ENCODE measurements around the gene IGSF21. TPM values are rescaled to one million over a fixed set of nuclear protein-coding genes. Genes with fewer than 3 reads are reported as not detected.

Gene IGSF21
- total and polyA plus RNA-seq, 5 experiments from 2014 or later, result not detected

DNA sequence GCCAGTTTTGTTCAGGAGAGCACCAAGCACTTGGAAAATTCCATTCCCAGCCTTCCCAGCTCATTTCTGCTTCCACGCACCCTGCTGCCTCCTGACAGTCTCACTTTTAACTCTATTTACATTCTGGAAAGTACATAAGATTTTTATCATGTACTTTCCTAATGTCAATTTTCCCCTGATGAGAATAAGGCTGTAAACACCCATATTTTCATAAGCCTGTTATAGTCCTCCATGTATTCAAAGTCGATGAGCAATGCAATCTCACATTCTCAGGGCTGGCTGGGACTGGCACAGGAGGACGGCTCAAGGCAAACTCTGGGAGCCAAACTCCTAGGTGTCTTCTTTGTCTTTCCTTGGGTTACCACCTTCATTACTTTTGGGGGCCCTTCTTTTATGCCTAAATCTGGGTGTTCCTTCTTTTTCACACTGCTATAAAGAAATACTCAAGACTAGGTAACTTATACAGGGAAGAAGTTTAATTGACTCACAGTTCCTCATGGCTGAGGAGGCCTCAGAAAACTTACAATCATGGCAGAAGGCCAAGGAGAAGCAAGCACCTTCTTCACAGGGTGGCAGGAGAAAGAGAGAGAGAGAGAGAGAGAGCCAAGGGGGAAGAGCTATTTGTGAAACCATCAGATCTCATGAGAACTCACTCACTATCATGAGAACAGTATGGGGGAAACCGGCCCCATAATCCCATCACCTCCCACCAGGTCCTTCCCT lies 94.6 kb downstream of the IGSF21 start:
- H3K4me1 Mint-ChIP-seq, result no peaks in the 10 kb centered on the region
- ATAC-seq, result no peak
- no peak overlapping the region for H3K27ac Mint-ChIP-seq
- POLR2A ChIA-PET, result no interaction called here
- DNase-seq, result no peak
- H3K4me3 Mint-ChIP-seq, result no peak overlapping the region
- peaks cover 0 to under 1% (median 0%) of the 10 kb centered on the region in 3 donors for H3K36me3 Mint-ChIP-seq
- peaks cover 19 to 58% (median 39%) of the 10 kb centered on the region in 5 donors for H3K27me3 Mint-ChIP-seq
- peaks cover 3 to 13% (median 5%) of the 10 kb centered on the region in 9 donors for H3K9me3 Mint-ChIP-seq

DNA sequence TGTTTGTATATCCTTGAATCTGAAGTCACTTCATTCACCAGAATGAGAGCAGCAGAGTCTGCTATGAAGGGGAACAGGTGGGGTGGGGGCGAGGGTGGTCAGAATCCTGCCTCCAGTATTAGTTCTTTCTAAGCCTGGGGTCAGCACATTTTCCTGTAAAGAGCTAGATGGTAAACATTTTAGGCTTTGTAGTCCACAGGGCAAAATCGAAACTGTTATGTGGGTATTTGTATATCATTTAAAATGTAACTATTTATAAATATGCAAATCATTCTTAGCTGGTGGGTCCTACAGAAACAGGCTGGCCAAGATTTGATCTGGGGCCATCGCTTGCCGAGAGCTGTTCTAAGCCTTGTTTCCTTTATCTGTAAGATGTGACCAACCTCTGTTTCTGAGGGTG lies 96.0 kb downstream of the IGSF21 start:
- Mint-ChIP-seq H3K36me3 (peaks cover 0 to 6% (median 0%) of the 10 kb centered on the region in 3 donors), H3K27me3 (peaks cover 17 to 55% (median 35%) of the 10 kb centered on the region in 5 donors), H3K4me3 (no peak overlapping the region), H3K4me1 (no peaks in the 10 kb centered on the region), H3K9me3 (peaks cover 3 to 16% (median 8%) of the 10 kb centered on the region in 9 donors), H3K27ac (peak overlapping the region in 1 of 10 donors; percentile 39)
- no peak for DNase-seq
- POLR2A ChIA-PET, result no interaction called here
- no peak for ATAC-seq

DNA sequence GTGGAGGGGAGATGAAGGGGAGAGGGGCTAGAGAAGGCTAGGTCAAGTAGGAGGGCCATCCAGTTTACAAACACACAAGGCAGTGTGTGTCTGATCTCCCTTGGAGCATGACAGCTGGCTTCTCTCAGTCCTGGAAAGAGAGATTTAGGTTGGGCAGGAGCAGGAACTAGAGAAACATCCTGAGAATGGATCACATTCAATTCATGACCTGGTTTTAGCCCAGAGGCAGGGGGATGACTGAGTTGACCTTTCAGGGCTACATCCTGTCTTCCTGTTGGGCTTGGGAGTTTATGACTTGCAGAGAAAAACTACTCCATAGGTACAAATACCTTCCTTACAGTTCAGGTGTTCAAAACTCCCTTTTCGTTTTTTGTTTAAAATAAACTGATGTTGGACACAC lies 97.0 kb downstream of the IGSF21 start:
- POLR2A ChIA-PET, result no interaction called here
- Mint-ChIP-seq H3K9me3 (peaks cover 3 to 16% (median 8%) of the 10 kb centered on the region in 9 donors), H3K27me3 (peaks cover 18 to 53% (median 35%) of the 10 kb centered on the region in 5 donors), H3K4me3 (no peak overlapping the region), H3K36me3 (peaks cover 0 to 6% (median 0%) of the 10 kb centered on the region in 3 donors), H3K4me1 (no peaks in the 10 kb centered on the region), H3K27ac (no peak overlapping the region)
- peak in 1 of 10 donors; percentile 13 for DNase-seq
- ATAC-seq, result no peak

DNA sequence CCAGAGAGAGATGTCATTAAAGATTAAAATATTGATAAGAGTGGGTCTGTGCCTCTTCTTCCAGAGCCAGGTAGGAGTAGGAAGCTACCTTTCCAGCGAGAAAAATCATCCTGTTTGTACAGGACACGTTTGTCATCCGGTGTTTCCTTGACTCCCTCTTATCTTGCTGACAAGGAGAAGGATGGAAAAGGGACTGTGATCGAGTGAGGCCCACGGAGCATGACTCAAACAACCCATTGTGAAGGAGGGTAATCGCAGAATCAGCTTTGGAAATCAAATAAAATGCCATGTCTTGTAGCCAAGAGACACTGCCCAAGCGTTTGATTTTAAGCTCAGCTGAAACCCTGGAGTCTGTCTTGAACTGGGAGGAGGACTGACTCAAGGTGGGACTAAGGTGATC lies 97.7 kb downstream of the IGSF21 start:
- H3K4me1 Mint-ChIP-seq, result no peaks in the 10 kb centered on the region
- peaks cover 0 to 6% (median 0%) of the 10 kb centered on the region in 3 donors for H3K36me3 Mint-ChIP-seq
- no peak overlapping the region for H3K27ac Mint-ChIP-seq
- peaks cover 3 to 16% (median 8%) of the 10 kb centered on the region in 9 donors for H3K9me3 Mint-ChIP-seq
- POLR2A ChIA-PET, result no interaction called here
- DNase-seq (peak in 1 of 10 donors; percentile 10), ATAC-seq (no peak)
- H3K27me3 Mint-ChIP-seq, result peaks cover 15 to 55% (median 30%) of the 10 kb centered on the region in 5 donors
- no peak overlapping the region for H3K4me3 Mint-ChIP-seq

DNA sequence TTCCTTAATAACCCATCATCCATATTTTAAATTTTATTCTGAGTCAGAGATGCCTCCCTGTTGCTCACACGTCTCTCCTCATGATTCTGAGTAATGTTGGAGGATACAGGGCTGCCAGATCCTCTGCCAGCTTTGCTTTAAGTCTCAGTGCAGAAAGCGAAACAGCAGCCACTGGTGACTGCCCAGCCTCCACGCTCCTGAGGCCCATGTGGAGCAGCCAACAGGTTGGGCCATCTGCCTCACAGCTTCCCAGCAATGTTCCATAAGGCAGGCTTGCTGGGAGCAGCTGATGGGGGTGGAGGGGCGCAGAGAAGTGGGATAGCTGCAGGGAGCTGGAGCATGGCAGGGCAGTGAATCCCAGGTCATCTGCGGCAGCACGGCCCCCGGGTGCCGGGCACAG lies 104.2 kb downstream of the IGSF21 start:
- Mint-ChIP-seq H3K27me3 (peaks cover 7 to 54% (median 28%) of the 10 kb centered on the region in 5 donors), H3K36me3 (peaks cover 0 to 6% (median 0%) of the 10 kb centered on the region in 3 donors)
- ATAC-seq, result no peak

DNA sequence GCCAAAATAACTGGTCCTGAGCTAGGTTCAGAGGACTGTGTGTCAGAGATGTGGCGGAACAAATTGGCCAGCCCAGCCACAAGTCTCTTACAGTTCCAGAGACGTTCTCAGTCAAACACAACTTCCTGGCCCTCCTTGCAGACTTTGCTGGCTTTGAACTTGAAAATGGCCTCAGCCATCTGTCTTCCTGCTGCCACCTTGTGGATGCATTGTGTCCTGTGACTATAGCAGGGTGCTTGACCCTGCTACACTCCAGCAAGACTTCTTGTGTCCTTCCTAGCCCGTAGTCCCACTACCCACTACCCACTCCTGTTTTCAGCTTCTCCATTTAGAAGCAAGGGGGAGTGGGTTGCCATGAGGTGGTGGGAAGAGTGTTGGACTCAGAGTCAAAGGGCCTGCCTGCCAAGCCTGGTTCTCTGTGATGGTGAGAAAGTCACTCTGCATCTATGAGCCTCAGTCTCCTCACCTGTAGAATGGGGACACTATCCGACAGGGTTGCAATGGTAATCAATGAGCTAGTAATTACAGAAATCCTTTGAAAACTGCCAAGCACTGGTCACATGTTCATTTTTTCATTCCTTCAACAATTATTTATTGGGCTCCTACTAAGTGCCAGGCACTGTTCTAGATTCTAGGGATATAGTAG lies 109.9 kb downstream of the IGSF21 start:
- H3K4me3 Mint-ChIP-seq, result no peak overlapping the region
- H3K27ac Mint-ChIP-seq, result no peak overlapping the region
- peaks cover 10 to 27% (median 16%) of the 10 kb centered on the region in 9 donors for H3K9me3 Mint-ChIP-seq
- no peak for ATAC-seq
- peaks cover 7 to 45% (median 32%) of the 10 kb centered on the region in 5 donors for H3K27me3 Mint-ChIP-seq
- peaks cover 0 to 2% (median 0%) of the 10 kb centered on the region in 4 donors for H3K4me1 Mint-ChIP-seq
- POLR2A ChIA-PET, result no interaction called here
- no peak for DNase-seq
- peaks cover 0 to 17% (median 0%) of the 10 kb centered on the region in 3 donors for H3K36me3 Mint-ChIP-seq

More for the DNA sequence above, 104.2 kb downstream of the IGSF21 start:
- no peak for DNase-seq
- POLR2A ChIA-PET, result no interaction called here
- Mint-ChIP-seq H3K4me3 (no peak overlapping the region), H3K4me1 (no peaks in the 10 kb centered on the region), H3K9me3 (peaks cover 0 to 11% (median 6%) of the 10 kb centered on the region in 9 donors), H3K27ac (no peak overlapping the region)

- DNase-seq (no peak), ATAC-seq (no peak)
- POLR2A ChIA-PET, result no interaction called here
- Mint-ChIP-seq H3K4me3 (no peak overlapping the region), H3K9me3 (peaks cover 0 to 34% (median 19%) of the 10 kb centered on the region in 9 donors), H3K27ac (no peak overlapping the region), H3K4me1 (no peaks in the 10 kb centered on the region), H3K27me3 (peaks cover 1 to 47% (median 39%) of the 10 kb centered on the region in 5 donors), H3K36me3 (peaks cover 0 to 14% (median 0%) of the 10 kb centered on the region in 3 donors)
These were observed 122.0 kb downstream of the IGSF21 start for GRCh38 chr1:18229625-18230024.

DNA sequence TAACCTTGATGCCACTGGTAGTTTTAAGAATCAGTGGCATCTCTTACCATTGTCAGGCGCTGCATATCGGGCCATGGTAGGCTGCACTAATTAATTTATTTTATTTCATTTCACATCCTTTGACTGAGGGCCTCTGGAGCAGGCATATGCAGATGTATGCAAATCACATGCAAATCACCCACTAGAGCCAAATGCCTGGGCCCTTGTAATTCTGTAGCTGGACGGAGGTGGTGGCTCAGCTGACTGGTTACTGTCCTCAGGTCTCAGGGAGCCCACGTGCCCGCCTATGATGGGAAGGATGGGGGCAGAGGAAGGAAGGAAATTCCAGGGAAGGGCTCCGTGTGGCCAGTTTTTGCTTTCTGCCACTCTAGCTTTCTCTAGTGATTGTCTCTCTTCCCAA lies 122.7 kb downstream of the IGSF21 start:
- peaks cover 0 to 14% (median 0%) of the 10 kb centered on the region in 3 donors for H3K36me3 Mint-ChIP-seq
- ATAC-seq (no peak), DNase-seq (no peak)
- no peak overlapping the region for H3K27ac Mint-ChIP-seq
- peaks cover 2 to 54% (median 36%) of the 10 kb centered on the region in 5 donors for H3K27me3 Mint-ChIP-seq
- peaks cover 0 to 35% (median 25%) of the 10 kb centered on the region in 9 donors for H3K9me3 Mint-ChIP-seq
- H3K4me1 Mint-ChIP-seq, result no peaks in the 10 kb centered on the region
- POLR2A ChIA-PET, result no interaction called here
- H3K4me3 Mint-ChIP-seq, result no peak overlapping the region

- Mint-ChIP-seq H3K4me3 (no peak overlapping the region), H3K27ac (no peak overlapping the region), H3K4me1 (no peaks in the 10 kb centered on the region), H3K27me3 (peaks cover 6 to 59% (median 34%) of the 10 kb centered on the region in 5 donors), H3K36me3 (peaks cover 0 to 18% (median 0%) of the 10 kb centered on the region in 3 donors), H3K9me3 (peaks cover 0 to 37% (median 30%) of the 10 kb centered on the region in 9 donors)
- DNase-seq (no peak), ATAC-seq (no peak)
- POLR2A ChIA-PET, result no interaction called here
These were observed 123.2 kb downstream of the IGSF21 start for GRCh38 chr1:18230840-18231239.

DNA sequence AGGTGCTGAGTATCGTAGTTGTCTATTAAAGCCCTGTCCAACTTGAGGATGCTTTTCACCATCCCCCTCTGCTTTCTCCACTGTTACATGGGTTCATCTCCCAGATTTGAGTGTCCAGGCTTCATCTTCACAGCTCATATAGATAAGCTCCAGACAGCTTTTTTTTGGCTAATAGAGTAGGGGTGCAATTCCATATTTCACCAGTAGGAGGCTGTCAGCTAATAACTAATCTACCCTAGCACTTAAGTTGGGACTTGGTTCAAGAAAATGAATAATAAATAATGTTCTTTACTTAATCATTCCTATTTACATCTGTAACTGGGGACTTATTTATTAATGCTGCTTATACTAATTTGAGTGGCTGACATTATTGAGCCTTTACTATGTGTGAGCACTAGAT lies 124.5 kb downstream of the IGSF21 start:
- POLR2A ChIA-PET, result no interaction called here
- DNase-seq, result no peak
- H3K9me3 Mint-ChIP-seq, result peaks cover 0 to 41% (median 32%) of the 10 kb centered on the region in 9 donors
- ATAC-seq, result no peak
- no peak overlapping the region for H3K4me3 Mint-ChIP-seq
- H3K27ac Mint-ChIP-seq, result no peak overlapping the region
- peaks cover 0 to 19% (median 0%) of the 10 kb centered on the region in 3 donors for H3K36me3 Mint-ChIP-seq
- no peaks in the 10 kb centered on the region for H3K4me1 Mint-ChIP-seq
- peaks cover 9 to 66% (median 37%) of the 10 kb centered on the region in 5 donors for H3K27me3 Mint-ChIP-seq

DNA sequence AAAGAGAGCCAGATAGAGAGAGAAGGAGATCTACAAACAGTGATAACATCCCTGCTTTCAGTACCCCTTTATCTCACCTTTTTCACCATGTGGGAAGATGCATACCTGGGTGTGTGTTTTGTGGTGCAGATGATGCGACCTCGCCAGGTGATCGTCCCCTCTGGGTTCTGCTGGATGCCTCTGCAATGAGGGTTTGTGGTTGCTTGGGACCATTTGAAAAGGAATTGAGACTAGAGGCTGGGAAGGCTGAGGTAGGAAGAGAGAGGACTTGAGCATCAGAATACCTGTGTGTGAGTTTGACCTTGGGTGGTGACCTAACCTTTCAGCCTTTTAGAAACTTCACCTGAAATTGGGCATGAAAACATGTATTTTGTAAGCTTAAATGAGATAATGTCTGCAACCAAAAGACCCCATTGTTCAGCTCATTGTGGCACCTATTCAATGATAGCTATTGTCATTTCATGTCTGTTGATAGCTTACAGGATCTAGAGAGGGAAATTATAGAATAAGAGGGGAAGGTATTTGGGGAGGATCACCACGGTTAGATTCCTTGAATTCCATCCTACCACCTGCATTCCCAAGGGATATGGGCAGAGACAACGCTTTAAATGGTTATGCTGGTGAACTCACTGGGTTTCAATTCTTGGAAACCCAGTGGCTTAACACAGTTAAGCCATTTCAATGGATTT lies 125.7 kb downstream of the IGSF21 start:
- no peak for DNase-seq
- Mint-ChIP-seq H3K27ac (no peak overlapping the region), H3K4me3 (no peak overlapping the region), H3K27me3 (peaks cover 14 to 66% (median 32%) of the 10 kb centered on the region in 5 donors), H3K36me3 (peaks cover 0 to 19% (median 0%) of the 10 kb centered on the region in 3 donors), H3K4me1 (no peaks in the 10 kb centered on the region), H3K9me3 (peaks cover 0 to 41% (median 31%) of the 10 kb centered on the region in 9 donors)
- POLR2A ChIA-PET, result no interaction called here
- no peak for ATAC-seq

- DNase-seq, result no peak
- no peak overlapping the region for H3K4me3 Mint-ChIP-seq
- H3K4me1 Mint-ChIP-seq, result peaks cover 0 to 2% (median 0%) of the 10 kb centered on the region in 4 donors
- peaks cover 0 to 19% (median 0%) of the 10 kb centered on the region in 3 donors for H3K36me3 Mint-ChIP-seq
- POLR2A ChIA-PET, result no interaction called here
- no peak for ATAC-seq
- no peak overlapping the region for H3K27ac Mint-ChIP-seq
- H3K27me3 Mint-ChIP-seq, result peaks cover 17 to 66% (median 26%) of the 10 kb centered on the region in 5 donors
- peaks cover 0 to 41% (median 26%) of the 10 kb centered on the region in 9 donors for H3K9me3 Mint-ChIP-seq
These were observed 127.2 kb downstream of the IGSF21 start for GRCh38 chr1:18234790-18235242.
